ENCODE data around the gene APMAP.

DNA sequence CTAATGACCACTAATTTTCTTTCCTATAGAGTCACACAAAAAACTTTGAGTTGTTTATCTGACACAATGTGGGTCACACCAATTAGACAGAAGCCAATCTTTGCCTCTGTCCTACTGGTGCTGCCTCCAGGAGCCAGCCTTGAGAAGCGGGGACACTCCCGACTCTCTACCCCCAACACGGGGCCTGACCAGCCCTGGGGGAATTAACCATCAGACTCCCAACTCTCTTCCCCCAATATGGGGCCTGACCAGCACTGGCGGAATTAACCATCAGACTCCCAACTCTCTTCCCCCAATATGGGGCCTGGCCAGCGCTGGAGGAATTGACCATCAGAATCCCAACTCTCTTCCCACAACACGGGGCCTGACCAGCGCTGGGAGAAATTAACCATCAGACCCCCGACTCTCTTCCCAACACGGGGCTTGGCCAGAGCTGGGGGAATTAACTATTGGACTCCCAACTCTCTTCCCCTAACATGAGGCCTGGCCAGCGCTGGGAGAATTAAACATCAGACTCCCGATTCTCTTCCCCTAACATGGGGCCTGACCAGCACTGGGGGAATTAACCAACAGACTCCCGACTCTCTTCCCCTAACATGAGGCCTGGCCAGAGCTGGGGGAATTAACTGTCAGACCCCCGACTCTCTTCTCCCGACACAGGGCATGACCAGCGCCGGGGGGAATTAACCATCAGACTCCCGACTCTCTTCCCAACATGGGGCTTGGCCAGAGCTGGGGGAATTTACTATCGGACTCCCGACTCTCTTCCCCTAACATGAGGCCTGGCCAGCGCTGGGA lies 31.0 kb downstream of the APMAP start:
- no peak for TF ChIP-seq ZNF221 (tag by site-specific recombination; IDR thresholded peaks at IDR 0.05; ENCODE audit: borderline replicate concordance)
- TF ChIP-seq, protein P1, sequence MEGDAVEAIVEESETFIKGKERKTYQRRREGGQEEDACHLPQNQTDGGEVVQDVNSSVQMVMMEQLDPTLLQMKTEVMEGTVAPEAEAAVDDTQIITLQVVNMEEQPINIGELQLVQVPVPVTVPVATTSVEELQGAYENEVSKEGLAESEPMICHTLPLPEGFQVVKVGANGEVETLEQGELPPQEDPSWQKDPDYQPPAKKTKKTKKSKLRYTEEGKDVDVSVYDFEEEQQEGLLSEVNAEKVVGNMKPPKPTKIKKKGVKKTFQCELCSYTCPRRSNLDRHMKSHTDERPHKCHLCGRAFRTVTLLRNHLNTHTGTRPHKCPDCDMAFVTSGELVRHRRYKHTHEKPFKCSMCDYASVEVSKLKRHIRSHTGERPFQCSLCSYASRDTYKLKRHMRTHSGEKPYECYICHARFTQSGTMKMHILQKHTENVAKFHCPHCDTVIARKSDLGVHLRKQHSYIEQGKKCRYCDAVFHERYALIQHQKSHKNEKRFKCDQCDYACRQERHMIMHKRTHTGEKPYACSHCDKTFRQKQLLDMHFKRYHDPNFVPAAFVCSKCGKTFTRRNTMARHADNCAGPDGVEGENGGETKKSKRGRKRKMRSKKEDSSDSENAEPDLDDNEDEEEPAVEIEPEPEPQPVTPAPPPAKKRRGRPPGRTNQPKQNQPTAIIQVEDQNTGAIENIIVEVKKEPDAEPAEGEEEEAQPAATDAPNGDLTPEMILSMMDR (tag by site-specific recombination; IDR thresholded peaks at IDR 0.05): no peak
- TF ChIP-seq, protein P2, sequence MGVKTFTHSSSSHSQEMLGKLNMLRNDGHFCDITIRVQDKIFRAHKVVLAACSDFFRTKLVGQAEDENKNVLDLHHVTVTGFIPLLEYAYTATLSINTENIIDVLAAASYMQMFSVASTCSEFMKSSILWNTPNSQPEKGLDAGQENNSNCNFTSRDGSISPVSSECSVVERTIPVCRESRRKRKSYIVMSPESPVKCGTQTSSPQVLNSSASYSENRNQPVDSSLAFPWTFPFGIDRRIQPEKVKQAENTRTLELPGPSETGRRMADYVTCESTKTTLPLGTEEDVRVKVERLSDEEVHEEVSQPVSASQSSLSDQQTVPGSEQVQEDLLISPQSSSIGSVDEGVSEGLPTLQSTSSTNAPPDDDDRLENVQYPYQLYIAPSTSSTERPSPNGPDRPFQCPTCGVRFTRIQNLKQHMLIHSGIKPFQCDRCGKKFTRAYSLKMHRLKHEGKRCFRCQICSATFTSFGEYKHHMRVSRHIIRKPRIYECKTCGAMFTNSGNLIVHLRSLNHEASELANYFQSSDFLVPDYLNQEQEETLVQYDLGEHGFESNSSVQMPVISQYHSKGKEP (tag by site-specific recombination; IDR thresholded peaks at IDR 0.05): no peak

All from HEK293 (cell line).